Measurements from ENCODE around the gene REG3A. TPM values are rescaled to one million over a fixed set of nuclear protein-coding genes. Genes with fewer than 3 reads are reported as not detected.

REG3A gene
- total RNA-seq, 1 donor from 2014 or later, result not detected

DNA sequence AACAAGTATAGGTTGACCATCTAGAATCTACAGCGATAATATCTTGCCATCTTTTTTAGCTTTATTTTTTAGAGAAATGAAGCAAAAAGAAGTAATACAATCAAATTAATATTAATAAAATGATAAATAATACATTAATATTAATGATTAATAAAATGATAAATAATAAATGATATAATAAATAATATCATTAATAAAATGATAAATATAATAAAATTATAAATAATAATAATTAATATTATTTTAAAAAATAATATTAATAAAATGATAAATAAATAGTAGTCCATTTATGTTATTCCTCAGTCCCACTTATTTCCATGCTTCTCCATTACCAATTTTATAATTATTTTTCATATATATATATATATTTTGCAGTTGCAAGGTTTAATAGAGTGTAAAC, 3.2 kb upstream of the REG3A start:
- H3K27ac ChIP-seq, result no peak overlapping the region
- intact Hi-C loops (cut with DNase I), result no loop called here
- H3K4me3 ChIP-seq, result no peak overlapping the region
- no peaks in the 10 kb centered on the region for H3K27me3 ChIP-seq
- H3K36me3 ChIP-seq, result no peaks in the 10 kb centered on the region
- no peak for DNase-seq (ENCODE audit: extremely low spot score in 2 of 2)
- TF ChIP-seq POLR2AphosphoS5 (IDR thresholded peaks at IDR 0.05; ENCODE audit: insufficient read depth in 1 of 2, low read depth in 1 of 2) (no peak), POLR2A (IDR thresholded peaks at IDR 0.05) (no peak)
- TF ChIP-seq, protein P1, sequence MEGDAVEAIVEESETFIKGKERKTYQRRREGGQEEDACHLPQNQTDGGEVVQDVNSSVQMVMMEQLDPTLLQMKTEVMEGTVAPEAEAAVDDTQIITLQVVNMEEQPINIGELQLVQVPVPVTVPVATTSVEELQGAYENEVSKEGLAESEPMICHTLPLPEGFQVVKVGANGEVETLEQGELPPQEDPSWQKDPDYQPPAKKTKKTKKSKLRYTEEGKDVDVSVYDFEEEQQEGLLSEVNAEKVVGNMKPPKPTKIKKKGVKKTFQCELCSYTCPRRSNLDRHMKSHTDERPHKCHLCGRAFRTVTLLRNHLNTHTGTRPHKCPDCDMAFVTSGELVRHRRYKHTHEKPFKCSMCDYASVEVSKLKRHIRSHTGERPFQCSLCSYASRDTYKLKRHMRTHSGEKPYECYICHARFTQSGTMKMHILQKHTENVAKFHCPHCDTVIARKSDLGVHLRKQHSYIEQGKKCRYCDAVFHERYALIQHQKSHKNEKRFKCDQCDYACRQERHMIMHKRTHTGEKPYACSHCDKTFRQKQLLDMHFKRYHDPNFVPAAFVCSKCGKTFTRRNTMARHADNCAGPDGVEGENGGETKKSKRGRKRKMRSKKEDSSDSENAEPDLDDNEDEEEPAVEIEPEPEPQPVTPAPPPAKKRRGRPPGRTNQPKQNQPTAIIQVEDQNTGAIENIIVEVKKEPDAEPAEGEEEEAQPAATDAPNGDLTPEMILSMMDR (IDR thresholded peaks at IDR 0.05), result no peak
- no peaks in the 10 kb centered on the region for H3K4me1 ChIP-seq
- no peaks in the 10 kb centered on the region for H3K9me3 ChIP-seq

DNA sequence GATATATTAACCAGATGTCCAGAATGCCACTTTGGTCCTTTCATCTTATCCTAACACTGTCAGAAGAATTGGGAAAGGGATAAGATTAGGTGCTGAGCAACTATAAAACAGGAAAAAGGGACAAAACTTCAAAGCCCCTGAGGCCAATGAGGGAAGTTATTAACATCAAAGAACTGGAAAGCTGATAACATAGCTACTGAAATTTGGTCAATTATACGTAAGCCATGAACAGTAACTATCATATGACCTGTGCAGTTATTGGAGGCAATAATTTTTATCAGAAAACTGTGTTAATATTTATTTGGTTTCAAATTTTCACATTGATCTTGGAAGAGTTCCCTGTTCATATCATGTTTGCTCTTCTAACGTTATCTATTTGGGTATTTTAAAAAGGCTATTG, 2.6 kb upstream of the REG3A start:
- Histone ChIP-seq H3K36me3 (no peaks in the 10 kb centered on the region), H3K9me3 (no peaks in the 10 kb centered on the region), H3K4me3 (no peak overlapping the region), H3K27ac (no peak overlapping the region), H3K4me1 (no peaks in the 10 kb centered on the region), H3K27me3 (no peaks in the 10 kb centered on the region)
- TF ChIP-seq POLR2AphosphoS5 (IDR thresholded peaks at IDR 0.05; ENCODE audit: insufficient read depth in 1 of 2, low read depth in 1 of 2) (no peak), POLR2A (IDR thresholded peaks at IDR 0.05) (no peak)
- intact Hi-C loops (cut with DNase I), result no loop called here
- no peak for DNase-seq (ENCODE audit: extremely low spot score in 2 of 2)

DNA sequence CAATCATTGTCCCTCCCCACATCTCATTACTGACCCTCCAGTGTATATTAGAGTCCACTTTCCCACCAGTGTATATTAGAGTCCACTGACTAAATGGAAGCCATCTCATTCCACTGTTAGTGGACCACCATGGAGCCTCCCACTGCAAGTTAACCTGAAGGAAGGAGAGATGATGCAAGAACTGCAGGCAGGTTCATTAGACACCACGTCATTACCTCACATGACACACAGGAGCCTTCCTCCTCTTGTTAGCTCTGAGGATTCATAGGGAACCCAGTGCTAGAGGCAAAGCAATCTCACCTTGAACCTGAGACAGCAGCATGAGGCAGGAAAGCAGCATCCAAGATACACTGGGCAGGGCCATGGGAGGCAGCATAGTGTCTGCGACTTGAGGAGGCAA, 523 bp downstream of the REG3A start:
- DNase-seq (ENCODE audit: extremely low spot score in 2 of 2), result no peak
- TF ChIP-seq POLR2A (IDR thresholded peaks at IDR 0.05), result no peak
- Histone ChIP-seq H3K27ac (no peak overlapping the region), H3K36me3 (no peaks in the 10 kb centered on the region), H3K27me3 (no peaks in the 10 kb centered on the region), H3K4me3 (no peak overlapping the region), H3K9me3 (no peaks in the 10 kb centered on the region), H3K4me1 (no peaks in the 10 kb centered on the region)
- intact Hi-C loops (cut with DNase I), result no loop called here

DNA sequence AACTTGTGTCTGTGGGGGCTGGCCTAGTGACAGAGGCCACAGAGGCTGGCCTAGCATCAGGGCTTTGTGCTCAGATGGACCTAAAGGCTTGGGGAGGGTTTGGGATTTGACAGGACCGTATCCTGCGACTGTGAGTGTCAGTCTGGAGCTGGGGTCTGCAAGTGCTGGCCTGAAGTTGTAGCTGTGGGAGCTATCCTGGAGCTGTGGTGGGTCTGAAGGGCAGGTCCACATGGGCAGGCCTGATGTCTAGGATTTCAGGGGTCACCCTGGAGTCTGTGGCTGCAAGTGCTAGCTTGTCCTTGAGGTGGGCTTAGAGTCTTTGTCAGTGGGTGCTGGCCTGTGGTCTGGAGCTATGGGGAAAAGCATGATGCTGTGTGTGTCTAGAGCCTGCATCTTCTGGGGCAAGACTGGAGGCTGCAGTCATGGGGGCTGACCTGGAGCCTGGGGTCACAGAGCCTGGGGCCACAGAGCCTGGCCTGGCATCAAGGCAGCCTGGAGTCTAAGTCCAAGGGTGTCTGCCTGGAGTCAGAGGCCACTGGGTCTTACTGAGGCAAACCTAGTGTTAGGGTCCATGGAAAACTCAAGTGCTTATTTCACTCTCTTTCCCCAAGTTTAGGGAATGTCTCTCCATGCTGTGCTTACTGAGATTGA, 3.6 kb downstream of the REG3A start:
- TF ChIP-seq POLR2A (IDR thresholded peaks at IDR 0.05) (no peak), POLR2AphosphoS5 (IDR thresholded peaks at IDR 0.05; ENCODE audit: insufficient read depth in 1 of 2, low read depth in 1 of 2) (no peak)
- TF ChIP-seq, protein P1 (IDR thresholded peaks at IDR 0.05), result no peak
- intact Hi-C loops (cut with DNase I), result no loop called here
- no peaks in the 10 kb centered on the region for H3K27me3 ChIP-seq
- H3K36me3 ChIP-seq, result no peaks in the 10 kb centered on the region
- H3K4me1 ChIP-seq, result no peaks in the 10 kb centered on the region
- no peak overlapping the region for H3K4me3 ChIP-seq
- H3K9me3 ChIP-seq, result no peaks in the 10 kb centered on the region
- no peak for DNase-seq (ENCODE audit: extremely low spot score in 2 of 2)
- H3K27ac ChIP-seq, result no peak overlapping the region

DNA sequence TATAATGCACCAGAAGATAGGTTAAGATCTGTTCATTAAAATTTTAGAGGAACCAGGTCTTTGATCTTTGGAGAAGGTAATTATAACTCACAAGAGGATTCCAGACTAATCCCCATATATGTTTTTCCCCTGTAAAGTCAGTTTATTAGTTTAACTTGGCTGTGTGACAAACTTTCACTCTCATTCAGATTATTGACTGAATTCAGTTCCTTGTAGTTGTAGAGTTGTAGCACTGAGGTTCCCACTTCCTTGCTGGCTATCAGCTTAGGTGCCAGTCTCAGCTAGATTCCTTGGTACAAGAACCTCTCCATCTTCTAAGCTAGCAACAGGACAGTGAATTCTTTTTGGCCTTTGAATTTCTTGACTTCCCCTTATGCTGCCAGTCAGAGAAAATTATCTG, 20.1 kb downstream of the REG3A start:
- no peak for TF ChIP-seq POLR2A (IDR thresholded peaks at IDR 0.05)
- TF ChIP-seq, protein P1 (IDR thresholded peaks at IDR 0.05), result no peak
- Histone ChIP-seq H3K27me3 (no peaks in the 10 kb centered on the region), H3K36me3 (no peaks in the 10 kb centered on the region), H3K9me3 (no peaks in the 10 kb centered on the region), H3K4me3 (no peak overlapping the region), H3K4me1 (no peaks in the 10 kb centered on the region), H3K27ac (no peak overlapping the region)
- intact Hi-C loops (cut with DNase I), result no loop called here
- DNase-seq (ENCODE audit: extremely low spot score in 2 of 2), result no peak

DNA sequence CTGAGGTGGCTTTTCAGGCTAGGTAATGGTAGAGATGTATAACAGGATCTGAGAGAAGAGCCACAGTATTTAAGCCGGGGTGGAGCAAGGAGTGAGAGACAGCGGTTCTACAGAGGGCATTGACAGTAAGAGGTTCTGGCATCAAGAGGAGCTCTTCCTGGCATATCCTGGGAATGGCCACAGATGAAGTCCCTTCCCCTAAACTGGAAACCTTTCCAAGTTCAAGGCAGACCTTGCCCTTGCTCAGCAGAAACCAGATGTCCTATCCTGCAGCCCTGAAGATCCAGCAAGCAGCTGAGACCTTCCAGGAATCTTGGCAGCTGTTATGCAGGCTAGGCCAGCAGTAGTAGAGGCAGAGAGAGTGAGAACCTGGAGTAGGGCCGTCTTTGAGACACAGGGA, 21.2 kb downstream of the REG3A start:
- no peaks in the 10 kb centered on the region for H3K4me1 ChIP-seq
- no peaks in the 10 kb centered on the region for H3K9me3 ChIP-seq
- H3K36me3 ChIP-seq, result no peaks in the 10 kb centered on the region
- DNase-seq (ENCODE audit: extremely low spot score in 2 of 2), result no peak
- intact Hi-C loops (cut with DNase I), result no loop called here
- TF ChIP-seq, protein P1 (IDR thresholded peaks at IDR 0.05), result no peak
- TF ChIP-seq POLR2AphosphoS5 (IDR thresholded peaks at IDR 0.05; ENCODE audit: insufficient read depth in 1 of 2, low read depth in 1 of 2) (no peak), POLR2A (IDR thresholded peaks at IDR 0.05) (no peak)
- no peak overlapping the region for H3K27ac ChIP-seq
- no peaks in the 10 kb centered on the region for H3K27me3 ChIP-seq
- H3K4me3 ChIP-seq, result no peak overlapping the region
